BLaER1 treated with 17β-estradiol and CSF1 and Interleukin-3, amounts not matched to agents 10 nM and 100 nM (cell line): ENCODE measurements around the gene ZNF530.

ENCODE experiments used
- H3K27ac ChIP-seq, 11 experiments: shearing (Covaris generic); formaldehyde crosslinking; 2 replicates each; pipeline ENCODE4 v1.8.1; 2022
- H3K27me3 ChIP-seq, 11 experiments: shearing (Covaris generic); formaldehyde crosslinking; 2 replicates each; pipeline ENCODE4 v1.8.1; 2022
- H3K36me3 ChIP-seq, 11 experiments: shearing (Covaris generic); formaldehyde crosslinking; 2 replicates each; pipeline ENCODE4 v1.8.1; 2022
- H3K4me1 ChIP-seq, 10 experiments: shearing (Covaris generic); formaldehyde crosslinking; 2 replicates each; pipeline ENCODE4 v1.8.1; 2022
- H3K4me2 ChIP-seq, 11 experiments: shearing (Covaris generic); formaldehyde crosslinking; 2 replicates each; pipeline ENCODE4 v1.8.1; 2022
- H3K4me3 ChIP-seq, 10 experiments: shearing (Covaris generic); formaldehyde crosslinking; 2 replicates each; pipeline ENCODE4 v1.8.1; 2022
- H3K9ac ChIP-seq, 11 experiments: shearing (Covaris generic); formaldehyde crosslinking; 2 replicates each; pipeline ENCODE4 v1.8.1; 2022
- H3K9me3 ChIP-seq, 11 experiments: shearing (Covaris generic); formaldehyde crosslinking; replicated peaks in 1 of 11; 2 replicates each; pipeline ENCODE4 v1.8.1; 2022
- H4K20me1 ChIP-seq, 11 experiments: shearing (Covaris generic); formaldehyde crosslinking; 2 replicates each; pipeline ENCODE4 v1.8.1; 2022
- Cebpa-rat ChIP-seq, 11 experiments: shearing (Covaris generic); IDR thresholded peaks; 2 replicates each; pipeline ENCODE4 v1.8.1; 2022

The ZNF530 gene

DNA sequence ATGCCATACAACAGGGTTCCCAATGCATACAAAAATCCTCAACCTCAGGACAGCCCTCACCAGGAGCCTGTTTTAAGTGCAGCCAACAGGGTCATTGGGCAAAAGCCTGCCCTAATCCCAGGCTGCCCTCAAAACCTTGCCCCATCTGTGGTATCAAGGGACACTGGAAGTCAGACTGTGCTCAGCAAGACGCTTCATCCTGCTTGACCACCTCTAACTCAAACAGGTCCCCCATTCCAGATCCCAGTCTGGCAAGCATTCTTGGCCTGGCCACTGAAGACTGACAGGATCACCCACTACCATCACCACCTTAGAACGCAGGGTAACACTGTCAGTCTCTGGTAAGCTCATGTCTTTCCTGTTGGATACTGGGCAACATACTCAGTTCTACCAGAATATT is 54.0 kb downstream of the ZNF530 start:
- no peak for TF ChIP-seq Cebpa-rat (IDR thresholded peaks at IDR 0.05)

DNA sequence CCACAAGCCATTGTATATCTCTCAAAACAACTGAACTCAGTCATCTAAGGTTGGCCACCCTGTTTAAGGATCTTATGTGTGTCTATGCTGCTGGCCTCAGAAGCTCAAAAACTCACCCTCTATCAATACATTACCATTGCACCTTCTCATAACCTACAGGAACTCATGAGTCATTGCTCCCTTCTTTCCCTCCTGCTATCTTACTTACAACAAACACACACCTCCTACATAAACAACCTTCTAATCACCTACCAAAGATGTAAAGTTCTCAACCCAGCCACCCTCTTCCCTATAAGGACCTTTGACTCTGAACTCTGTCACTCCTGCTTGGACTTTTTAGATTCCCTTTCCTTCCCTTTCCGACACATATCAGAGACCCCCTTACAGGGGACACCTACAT is 55.8 kb downstream of the ZNF530 start:
- no peak overlapping the region for H3K9ac ChIP-seq
- no peak overlapping the region for H3K4me3 ChIP-seq
- no peak for TF ChIP-seq Cebpa-rat (IDR thresholded peaks at IDR 0.05)
- no peak overlapping the region for H3K4me2 ChIP-seq
- H3K9me3 ChIP-seq = peaks cover 34 to 57% (median 46%) of the 10 kb centered on the region in 11 experiments
- peaks cover 8 to 21% (median 15%) of the 10 kb centered on the region in 10 experiments; a peak in 19 of 20 replicates for H3K4me1 ChIP-seq
- 0 out of 22 replicates have a peak, but pooled peaks cover 0 to 4% (median 0%) of the 10 kb centered on the region in 11 experiments for H3K36me3 ChIP-seq
- no peaks in the 10 kb centered on the region for H4K20me1 ChIP-seq
- peaks cover 0 to 3% (median 0%) of the 10 kb centered on the region in 11 experiments; a peak in 2 of 22 replicates for H3K27me3 ChIP-seq
- no peak overlapping the region for H3K27ac ChIP-seq

More for the DNA sequence above, 54.0 kb downstream of the ZNF530 start:
- H3K36me3 ChIP-seq = 0 out of 22 replicates have a peak, but pooled peaks cover 0 to 4% (median 0%) of the 10 kb centered on the region in 11 experiments
- no peaks in the 10 kb centered on the region for H4K20me1 ChIP-seq
- no peak overlapping the region for H3K27ac ChIP-seq
- H3K9me3 ChIP-seq = peaks cover 39 to 73% (median 57%) of the 10 kb centered on the region in 11 experiments
- no peak overlapping the region for H3K9ac ChIP-seq
- no peak overlapping the region for H3K4me2 ChIP-seq
- H3K4me1 ChIP-seq = peaks cover 8 to 21% (median 15%) of the 10 kb centered on the region in 10 experiments; a peak in 19 of 20 replicates
- no peak overlapping the region for H3K4me3 ChIP-seq
- no peaks in the 10 kb centered on the region for H3K27me3 ChIP-seq

DNA sequence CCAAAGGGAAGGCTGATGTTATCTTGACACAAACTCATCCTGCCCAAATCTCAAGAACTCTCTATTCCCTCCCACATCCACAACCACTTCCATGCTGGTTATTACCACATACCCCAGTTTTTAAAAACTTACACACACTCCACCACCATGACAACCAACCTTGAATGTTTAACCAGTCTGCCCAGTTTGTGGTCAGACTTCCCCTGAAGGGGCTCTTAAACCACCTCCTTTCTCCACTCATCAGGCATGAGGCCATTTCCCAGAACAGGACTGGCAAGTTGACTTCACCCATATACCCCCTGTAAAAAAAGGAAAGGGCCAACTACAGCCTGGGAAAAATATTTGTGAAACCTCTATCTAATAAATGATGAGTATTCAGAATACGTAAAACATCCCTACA is 56.7 kb downstream of the ZNF530 start:
- no peak overlapping the region for H3K4me3 ChIP-seq
- H3K4me2 ChIP-seq = no peak overlapping the region
- peaks cover 0 to 6% (median 0%) of the 10 kb centered on the region in 11 experiments; a peak in 2 of 22 replicates for H3K27me3 ChIP-seq
- no peak overlapping the region for H3K9ac ChIP-seq
- H3K36me3 ChIP-seq = 0 out of 22 replicates have a peak, but pooled peaks cover 0 to 4% (median 0%) of the 10 kb centered on the region in 11 experiments
- peaks cover 33 to 48% (median 38%) of the 10 kb centered on the region in 11 experiments for H3K9me3 ChIP-seq
- H3K4me1 ChIP-seq = peaks cover 3 to 12% (median 7%) of the 10 kb centered on the region in 10 experiments; a peak in 19 of 20 replicates
- TF ChIP-seq Cebpa-rat (IDR thresholded peaks at IDR 0.05) = no peak
- H4K20me1 ChIP-seq = no peaks in the 10 kb centered on the region
- no peak overlapping the region for H3K27ac ChIP-seq
